HPDE6-E6E7 (cell line): ENCODE measurements around the gene TRAK1.
A peak's percentile ranks its signal among the peaks of the same experiment; 100 is the strongest.
"Not testable (repeated sequence)": the region's sequence is repeated elsewhere in the genome, so short reads cannot be mapped to it uniquely, and the experiment has no call there.

Source experiments
- DNase-seq: peaks from one replicate; pipeline ENCODE4 v3.0.0; 2011; ENCODE audit warnings: missing footprints; ENCODE audit errors: extremely low spot score

TRAK1 gene, protein sequence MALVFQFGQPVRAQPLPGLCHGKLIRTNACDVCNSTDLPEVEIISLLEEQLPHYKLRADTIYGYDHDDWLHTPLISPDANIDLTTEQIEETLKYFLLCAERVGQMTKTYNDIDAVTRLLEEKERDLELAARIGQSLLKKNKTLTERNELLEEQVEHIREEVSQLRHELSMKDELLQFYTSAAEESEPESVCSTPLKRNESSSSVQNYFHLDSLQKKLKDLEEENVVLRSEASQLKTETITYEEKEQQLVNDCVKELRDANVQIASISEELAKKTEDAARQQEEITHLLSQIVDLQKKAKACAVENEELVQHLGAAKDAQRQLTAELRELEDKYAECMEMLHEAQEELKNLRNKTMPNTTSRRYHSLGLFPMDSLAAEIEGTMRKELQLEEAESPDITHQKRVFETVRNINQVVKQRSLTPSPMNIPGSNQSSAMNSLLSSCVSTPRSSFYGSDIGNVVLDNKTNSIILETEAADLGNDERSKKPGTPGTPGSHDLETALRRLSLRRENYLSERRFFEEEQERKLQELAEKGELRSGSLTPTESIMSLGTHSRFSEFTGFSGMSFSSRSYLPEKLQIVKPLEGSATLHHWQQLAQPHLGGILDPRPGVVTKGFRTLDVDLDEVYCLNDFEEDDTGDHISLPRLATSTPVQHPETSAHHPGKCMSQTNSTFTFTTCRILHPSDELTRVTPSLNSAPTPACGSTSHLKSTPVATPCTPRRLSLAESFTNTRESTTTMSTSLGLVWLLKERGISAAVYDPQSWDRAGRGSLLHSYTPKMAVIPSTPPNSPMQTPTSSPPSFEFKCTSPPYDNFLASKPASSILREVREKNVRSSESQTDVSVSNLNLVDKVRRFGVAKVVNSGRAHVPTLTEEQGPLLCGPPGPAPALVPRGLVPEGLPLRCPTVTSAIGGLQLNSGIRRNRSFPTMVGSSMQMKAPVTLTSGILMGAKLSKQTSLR

DNA sequence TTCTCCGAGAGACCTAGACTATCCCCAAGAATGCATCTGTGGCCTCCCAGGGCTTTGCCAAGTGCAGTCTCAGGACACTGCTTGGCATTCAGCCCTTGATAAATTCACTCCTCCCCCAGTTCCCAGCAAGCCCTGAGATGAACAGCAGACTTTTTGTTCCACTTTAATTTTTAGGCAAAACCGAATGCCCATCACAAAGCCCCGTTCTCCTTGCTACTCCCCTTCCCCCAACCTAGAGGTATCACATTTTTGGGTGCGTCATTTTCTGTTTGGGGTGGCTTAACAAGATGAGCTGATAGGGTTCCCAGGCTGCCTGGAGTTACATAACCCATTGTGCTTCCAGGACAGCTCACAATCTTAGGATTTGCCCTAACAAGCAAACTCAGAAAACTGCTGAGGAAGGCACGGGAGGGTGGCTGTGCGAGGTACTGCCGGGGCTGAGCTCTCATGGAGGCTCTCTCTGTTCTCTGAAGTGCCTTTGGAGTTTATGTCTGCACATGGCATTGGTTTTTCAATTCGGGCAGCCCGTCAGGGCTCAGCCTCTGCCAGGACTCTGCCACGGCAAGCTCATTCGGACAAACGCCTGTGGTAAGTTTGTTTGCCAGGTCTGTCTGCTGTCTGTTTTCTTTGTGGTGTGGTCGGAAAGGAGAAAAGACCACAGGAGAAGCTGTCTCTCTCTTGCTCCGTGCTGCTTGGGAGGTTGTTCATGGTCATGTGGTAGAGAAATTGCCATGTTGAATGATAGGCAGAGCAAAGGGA is at the start of gene TRAK1:
TRAK1 (plus strand) TSS at position 385 of the 759 bp plus-strand sequence; CDS start at position 498, 113 bp downstream.
- peak; percentile 37 for DNase-seq

- DNase-seq: no peak
Measured at GRCh38 chr3:42042747-42043098, 48.4 kb upstream of the TRAK1 start.

GRCh38 chr3:42043099-42043813 is 47.9 kb upstream of the TRAK1 start:
- DNase-seq: no peak

- DNase-seq: no peak
Measured at GRCh38 chr3:42045708-42046243, 45.4 kb upstream of the TRAK1 start.

DNA sequence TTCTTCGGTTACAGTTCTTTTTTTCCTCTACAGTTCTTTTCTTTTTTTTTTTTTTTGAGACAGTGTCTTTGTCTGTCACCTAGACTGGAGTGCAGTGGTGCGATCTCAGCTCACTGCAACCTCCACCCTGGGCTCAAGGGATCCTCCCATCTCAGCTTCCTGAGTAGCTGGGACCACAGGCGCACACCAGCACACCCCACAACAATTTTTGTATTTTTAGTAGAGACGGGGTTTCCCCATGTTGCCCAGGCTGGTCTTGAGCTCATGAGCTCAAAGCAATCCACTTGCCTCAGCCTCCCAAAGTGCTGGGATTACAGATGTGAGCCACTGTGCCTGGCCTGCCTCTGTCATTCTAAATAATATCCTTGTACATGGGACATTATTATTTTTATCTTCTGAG is 42.6 kb upstream of the TRAK1 start:
- not testable (repeated sequence) for DNase-seq

- no peak for DNase-seq
Measured at GRCh38 chr3:42050126-42050525, 41.0 kb upstream of the TRAK1 start.

GRCh38 chr3:42051384-42052131 is 39.6 kb upstream of the TRAK1 start:
- no peak for DNase-seq

GRCh38 chr3:42052132-42052483 is 39.0 kb upstream of the TRAK1 start:
- no peak for DNase-seq

GRCh38 chr3:42052484-42053351 is 38.4 kb upstream of the TRAK1 start:
- no peak for DNase-seq

DNA sequence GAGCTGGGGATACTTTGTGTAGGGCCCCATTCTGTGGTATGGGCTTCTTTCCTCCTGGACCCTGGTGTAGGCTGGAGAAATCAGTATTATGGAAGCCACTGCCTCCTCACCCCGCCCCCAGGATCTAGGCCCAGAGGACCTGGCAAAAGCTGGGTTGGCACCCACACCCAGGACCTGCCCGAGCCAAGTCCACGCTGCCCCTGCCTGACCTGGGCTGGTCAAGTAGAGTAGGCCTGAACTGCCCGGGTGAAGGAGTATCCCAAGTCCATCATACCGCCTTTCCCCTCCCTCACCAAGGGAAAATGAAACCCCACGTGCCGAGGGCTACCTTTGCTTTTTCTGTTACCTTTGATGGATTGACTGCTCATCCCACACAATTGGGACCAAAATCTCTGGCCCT is 37.7 kb upstream of the TRAK1 start:
- DNase-seq: no peak

DNA sequence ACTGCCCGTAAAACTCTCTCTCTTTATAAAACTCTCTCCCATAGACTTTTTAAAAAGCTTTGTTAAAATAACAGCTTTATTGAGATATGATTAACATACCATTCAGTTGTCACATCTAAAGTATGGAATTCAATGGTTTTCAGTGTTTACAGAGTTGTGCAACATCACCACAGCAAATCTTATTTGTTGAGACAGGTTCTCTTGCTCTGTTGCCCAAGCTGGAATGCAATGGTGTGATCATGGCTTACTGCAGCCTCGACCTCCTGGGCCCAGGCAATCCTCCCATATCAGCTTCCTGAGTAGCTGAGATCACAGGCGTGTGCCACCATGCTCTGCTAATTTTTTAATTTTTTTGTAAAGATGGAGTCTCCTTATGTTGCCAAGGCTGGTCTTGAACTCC is 35.9 kb upstream of the TRAK1 start:
- DNase-seq: no peak

- DNase-seq: no peak
Measured at GRCh38 chr3:42056840-42057239, 34.3 kb upstream of the TRAK1 start.

GRCh38 chr3:42057561-42058211 is 33.5 kb upstream of the TRAK1 start:
- DNase-seq: no peak

GRCh38 chr3:42061025-42061712 is 30.0 kb upstream of the TRAK1 start:
- no peak for DNase-seq

GRCh38 chr3:42061713-42062380 is 29.3 kb upstream of the TRAK1 start:
- DNase-seq: peak; percentile 29

- no peak for DNase-seq
Measured at GRCh38 chr3:42062464-42062863, 28.7 kb upstream of the TRAK1 start.

DNA sequence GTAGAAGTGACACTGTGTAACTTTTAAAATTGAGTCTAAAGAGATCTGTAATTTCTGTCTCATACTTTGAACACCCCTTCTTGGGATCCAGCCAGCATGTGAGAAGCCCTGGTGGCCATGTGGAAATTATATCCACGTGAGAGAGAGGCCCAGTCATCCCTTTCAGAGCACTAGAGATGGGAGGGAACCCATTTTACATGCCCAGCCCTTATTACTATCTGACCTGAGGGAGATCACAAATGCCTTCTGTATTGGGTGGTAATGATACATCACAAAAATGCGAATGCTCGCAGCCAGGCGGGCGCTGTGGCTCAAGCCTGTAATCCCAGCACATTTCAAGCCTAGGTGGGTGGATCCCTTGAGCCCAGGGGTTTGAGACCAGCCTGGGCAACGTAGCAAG is 27.3 kb upstream of the TRAK1 start:
- no peak for DNase-seq
